Dermis microvascular lymphatic vessel endothelial cell (primary cell): ENCODE results near the gene TM9SF3. TPM values are rescaled to one million over a fixed set of nuclear protein-coding genes. Genes with fewer than 3 reads are reported as not detected.
"Not testable (repeated sequence)": the region's sequence is repeated elsewhere in the genome, so short reads cannot be mapped to it uniquely, and the experiment has no call there.

Experiments used
- DNase-seq, 2 donors: peaks; one replicate each; pipeline versions ENCODE4 v3.0.0 to v3.0.0-alpha.2; 2010; ENCODE audit warnings: low read depth in 2 of 2
- total RNA-seq: library from RNA; depleted of rRNA; stranded (reverse); fragments of >200 nt; gene quantifications from 2 replicates; pipeline ENCODE4 v1.2.1, GENCODE V29; 2014

The TM9SF3 gene
- total RNA-seq, 1 donor from 2014 or later = 69.2 TPM

- no peak for DNase-seq
Measured at GRCh38 chr10:96600337-96600736, 13.5 kb upstream of the TM9SF3 start.

- DNase-seq = no peak
Measured at GRCh38 chr10:96598846-96599245, 12.0 kb upstream of the TM9SF3 start.

- no peak for DNase-seq
Measured at GRCh38 chr10:96596422-96597407, 9.9 kb upstream of the TM9SF3 start.

GRCh38 chr10:96595741-96596140 is 8.9 kb upstream of the TM9SF3 start:
- no peak for DNase-seq

- DNase-seq = no peak
Measured at GRCh38 chr10:96591946-96592345, 5.1 kb upstream of the TM9SF3 start.

GRCh38 chr10:96588616-96589419 is 2.0 kb upstream of the TM9SF3 start:
- DNase-seq = no peak

- peak in 1 of 2 donors; percentile 1 for DNase-seq
Measured at GRCh38 chr10:96588060-96588554, 1.3 kb upstream of the TM9SF3 start.

- peak; percentile 69 to 86 for DNase-seq
Measured at GRCh38 chr10:96587264-96588059, 650 bp upstream of the TM9SF3 start.

- DNase-seq = peak in 1 of 2 donors; percentile 13
Measured at GRCh38 chr10:96585736-96586418, 935 bp downstream of the TM9SF3 start.

GRCh38 chr10:96584474-96584873 is 2.3 kb downstream of the TM9SF3 start:
- no peak for DNase-seq

GRCh38 chr10:96584035-96584434 is 2.8 kb downstream of the TM9SF3 start:
- no peak for DNase-seq

- no peak for DNase-seq
Measured at GRCh38 chr10:96579133-96579532, 7.7 kb downstream of the TM9SF3 start.

GRCh38 chr10:96578633-96579032 is 8.2 kb downstream of the TM9SF3 start:
- no peak for DNase-seq

- DNase-seq = no peak
Measured at GRCh38 chr10:96578022-96578421, 8.8 kb downstream of the TM9SF3 start.

- DNase-seq = no peak
Measured at GRCh38 chr10:96577069-96577468, 9.7 kb downstream of the TM9SF3 start.

- no peak for DNase-seq
Measured at GRCh38 chr10:96576277-96576980, 10.4 kb downstream of the TM9SF3 start.

- DNase-seq = not testable (repeated sequence)
Measured at GRCh38 chr10:96574564-96574963, 12.2 kb downstream of the TM9SF3 start.

GRCh38 chr10:96573036-96573435 is 13.8 kb downstream of the TM9SF3 start:
- no peak for DNase-seq

GRCh38 chr10:96570983-96571964 is 15.5 kb downstream of the TM9SF3 start:
- DNase-seq = no peak
